ENCODE measurements around the gene COG5.
"Not testable (repeated sequence)": the region's sequence is repeated elsewhere in the genome, so short reads cannot be mapped to it uniquely, and the experiment has no call there.

COG5 gene

DNA sequence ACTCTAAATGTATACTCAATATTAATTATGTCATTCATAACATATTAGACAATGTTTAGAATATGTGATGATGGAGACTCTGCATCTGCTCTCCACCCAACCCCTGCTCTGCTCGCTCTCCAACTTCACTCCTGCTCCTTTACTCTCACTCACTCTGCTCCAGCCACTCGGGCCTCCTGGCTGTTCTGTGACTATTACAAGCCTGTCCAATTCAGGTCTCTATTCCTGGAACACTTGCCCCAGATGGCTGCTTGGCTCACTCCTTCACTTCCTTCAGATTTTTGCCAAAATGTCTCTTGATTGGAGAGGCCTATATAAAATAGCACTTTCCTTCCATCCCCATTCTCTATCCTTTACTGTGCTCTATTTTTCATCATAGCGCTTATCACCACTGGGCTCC lies 310.1 kb downstream of the COG5 start:
- Histone ChIP-seq H2AFZ (ENCODE audit: low read depth) (no peak overlapping the region), H3K36me3 (ENCODE audit: insufficient read depth) (no peaks in the 10 kb centered on the region), H3K27ac (no peak overlapping the region), H3K79me2 (ENCODE audit: insufficient read depth, low read depth) (no peaks in the 10 kb centered on the region), H4K20me1 (ENCODE audit: insufficient read depth) (no peaks in the 10 kb centered on the region), H3K4me2 (no peak overlapping the region), H3K9ac (no peak overlapping the region), H3K4me3 (IDR thresholded peaks at IDR 0.05; ENCODE audit: insufficient read depth, low read depth, low read length) (no peak overlapping the region), H3K4me1 (ENCODE audit: low read depth, poor library complexity, severe bottlenecking) (no peaks in the 10 kb centered on the region), H3K27me3 (ENCODE audit: insufficient read depth, low read depth) (no peaks in the 10 kb centered on the region)
- TF ChIP-seq, protein P1, sequence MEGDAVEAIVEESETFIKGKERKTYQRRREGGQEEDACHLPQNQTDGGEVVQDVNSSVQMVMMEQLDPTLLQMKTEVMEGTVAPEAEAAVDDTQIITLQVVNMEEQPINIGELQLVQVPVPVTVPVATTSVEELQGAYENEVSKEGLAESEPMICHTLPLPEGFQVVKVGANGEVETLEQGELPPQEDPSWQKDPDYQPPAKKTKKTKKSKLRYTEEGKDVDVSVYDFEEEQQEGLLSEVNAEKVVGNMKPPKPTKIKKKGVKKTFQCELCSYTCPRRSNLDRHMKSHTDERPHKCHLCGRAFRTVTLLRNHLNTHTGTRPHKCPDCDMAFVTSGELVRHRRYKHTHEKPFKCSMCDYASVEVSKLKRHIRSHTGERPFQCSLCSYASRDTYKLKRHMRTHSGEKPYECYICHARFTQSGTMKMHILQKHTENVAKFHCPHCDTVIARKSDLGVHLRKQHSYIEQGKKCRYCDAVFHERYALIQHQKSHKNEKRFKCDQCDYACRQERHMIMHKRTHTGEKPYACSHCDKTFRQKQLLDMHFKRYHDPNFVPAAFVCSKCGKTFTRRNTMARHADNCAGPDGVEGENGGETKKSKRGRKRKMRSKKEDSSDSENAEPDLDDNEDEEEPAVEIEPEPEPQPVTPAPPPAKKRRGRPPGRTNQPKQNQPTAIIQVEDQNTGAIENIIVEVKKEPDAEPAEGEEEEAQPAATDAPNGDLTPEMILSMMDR (conservative IDR thresholded peaks at IDR 0.05; ENCODE audit: low read depth, low read length) = no peak

DNA sequence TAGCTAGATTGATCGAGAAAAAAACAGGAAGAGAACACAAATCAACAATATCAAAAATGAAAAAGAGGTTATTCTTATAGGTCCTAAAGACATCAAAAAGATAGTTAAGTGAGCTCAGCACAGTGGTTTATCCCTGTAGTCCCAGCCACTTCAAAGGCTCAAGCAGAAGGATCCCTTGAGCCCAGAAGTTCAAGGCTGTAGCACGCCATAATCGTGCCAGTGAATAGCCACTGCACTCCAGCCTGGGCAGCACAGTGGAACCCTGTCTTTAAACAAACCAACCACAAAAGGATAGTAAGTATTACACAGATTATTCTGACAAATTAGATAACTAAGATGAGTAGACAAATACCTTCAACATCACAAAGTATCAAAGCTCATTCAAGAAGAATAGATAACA lies 311.8 kb downstream of the COG5 start:
- Histone ChIP-seq H3K27ac (no peak overlapping the region), H3K79me2 (ENCODE audit: insufficient read depth, low read depth) (no peaks in the 10 kb centered on the region), H3K9ac (no peak overlapping the region), H3K27me3 (ENCODE audit: insufficient read depth, low read depth) (no peaks in the 10 kb centered on the region), H3K36me3 (ENCODE audit: insufficient read depth) (no peaks in the 10 kb centered on the region), H4K20me1 (ENCODE audit: insufficient read depth) (no peaks in the 10 kb centered on the region), H3K4me3 (IDR thresholded peaks at IDR 0.05; ENCODE audit: insufficient read depth, low read depth, low read length) (no peak overlapping the region), H3K4me2 (no peak overlapping the region), H3K4me1 (ENCODE audit: low read depth, poor library complexity, severe bottlenecking) (no peaks in the 10 kb centered on the region), H2AFZ (ENCODE audit: low read depth) (no peak overlapping the region)
- TF ChIP-seq, protein P1 (conservative IDR thresholded peaks at IDR 0.05; ENCODE audit: low read depth, low read length) = no peak

DNA sequence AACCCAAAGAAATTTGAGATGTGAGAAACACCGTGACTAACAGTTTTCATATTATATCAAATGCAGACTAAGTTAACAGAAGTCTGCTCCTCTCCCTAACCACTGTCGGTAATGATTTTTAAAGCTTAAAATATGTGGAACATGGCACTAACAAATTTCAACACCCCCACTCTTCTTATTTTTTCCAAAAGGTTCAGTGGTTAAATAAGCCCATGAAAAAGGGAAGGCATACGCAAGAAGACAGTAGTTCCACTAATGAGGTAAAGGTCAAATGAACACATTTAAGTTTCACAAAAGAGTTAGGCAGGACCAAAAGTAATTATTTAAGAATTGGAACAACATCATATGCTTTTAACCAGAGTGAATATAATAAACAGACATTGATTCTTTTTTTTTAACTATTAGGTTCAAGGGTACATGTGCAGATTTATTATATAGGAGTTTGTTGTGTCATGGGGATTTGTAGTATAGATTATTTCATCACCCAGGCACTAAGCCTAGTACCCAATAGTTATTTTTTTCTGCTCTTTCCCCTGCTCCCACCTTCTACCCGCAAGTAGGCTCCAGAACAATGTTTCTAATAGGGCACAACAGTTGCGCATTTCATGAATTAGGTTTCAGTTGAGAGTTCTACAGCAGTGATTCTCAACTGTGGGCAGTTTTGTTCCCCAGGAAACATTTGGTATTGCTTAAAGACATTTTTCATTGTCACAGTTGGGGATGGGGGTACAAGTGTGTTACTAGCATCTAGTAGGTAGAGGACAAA lies 315.0 kb downstream of the COG5 start:
- H3K36me3 ChIP-seq (ENCODE audit: insufficient read depth) = no peaks in the 10 kb centered on the region
- no peak overlapping the region for H3K4me2 ChIP-seq
- H2AFZ ChIP-seq (ENCODE audit: low read depth) = no peak overlapping the region
- H3K9ac ChIP-seq = no peak overlapping the region
- no peaks in the 10 kb centered on the region for H4K20me1 ChIP-seq (ENCODE audit: insufficient read depth)
- H3K4me1 ChIP-seq (ENCODE audit: low read depth, poor library complexity, severe bottlenecking) = no peaks in the 10 kb centered on the region
- TF ChIP-seq, protein P1 (conservative IDR thresholded peaks at IDR 0.05; ENCODE audit: low read depth, low read length) = no peak
- no peak overlapping the region for H3K4me3 ChIP-seq (IDR thresholded peaks at IDR 0.05; ENCODE audit: insufficient read depth, low read depth, low read length)
- no peaks in the 10 kb centered on the region for H3K27me3 ChIP-seq (ENCODE audit: insufficient read depth, low read depth)
- no peak overlapping the region for H3K27ac ChIP-seq
- no peaks in the 10 kb centered on the region for H3K79me2 ChIP-seq (ENCODE audit: insufficient read depth, low read depth)

DNA sequence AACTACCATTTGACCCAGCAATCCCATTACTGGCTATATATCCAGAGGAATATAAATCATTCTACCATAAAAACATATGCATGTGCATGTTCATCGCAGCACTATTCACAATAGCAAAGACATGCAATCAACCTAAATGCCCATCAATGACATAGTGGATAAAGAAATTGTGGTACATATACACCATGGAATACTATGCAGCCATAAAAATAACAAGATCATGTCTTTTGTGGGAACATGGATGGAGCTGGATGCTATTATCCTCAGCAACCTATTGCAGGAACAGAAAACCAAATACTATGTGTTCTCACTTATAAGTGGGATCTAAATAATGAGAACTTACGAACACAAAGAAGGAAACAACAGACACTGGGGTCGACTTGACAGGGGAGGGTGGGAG lies 316.9 kb downstream of the COG5 start:
- H3K9ac ChIP-seq; H2AFZ ChIP-seq (ENCODE audit: low read depth); H3K27me3 ChIP-seq (ENCODE audit: insufficient read depth, low read depth); H3K4me1 ChIP-seq (ENCODE audit: low read depth, poor library complexity, severe bottlenecking); H3K79me2 ChIP-seq (ENCODE audit: insufficient read depth, low read depth); H3K27ac ChIP-seq; H3K36me3 ChIP-seq (ENCODE audit: insufficient read depth); H3K4me3 ChIP-seq (IDR thresholded peaks at IDR 0.05; ENCODE audit: insufficient read depth, low read depth, low read length); H4K20me1 ChIP-seq (ENCODE audit: insufficient read depth); H3K4me2 ChIP-seq: not testable (repeated sequence)

DNA sequence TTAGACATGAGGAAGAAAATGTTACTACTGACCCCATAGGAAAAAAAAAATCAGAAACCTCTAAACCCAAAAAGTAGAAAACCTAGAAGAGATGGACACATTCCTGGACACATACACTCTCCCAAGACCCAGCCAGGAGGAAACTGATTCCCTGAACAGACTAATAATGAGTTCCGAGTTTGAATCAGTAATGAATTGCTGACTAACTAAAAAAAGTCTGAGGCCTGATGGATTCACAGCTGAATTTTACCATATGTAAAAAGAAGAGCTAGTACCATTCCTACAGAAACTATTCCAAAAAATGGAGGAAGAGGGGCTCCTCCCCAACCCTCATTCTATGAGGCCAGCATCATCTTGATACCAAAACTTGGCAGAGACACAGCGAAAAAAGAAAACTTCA lies 319.1 kb downstream of the COG5 start:
- no peaks in the 10 kb centered on the region for H3K36me3 ChIP-seq (ENCODE audit: insufficient read depth)
- H3K27me3 ChIP-seq (ENCODE audit: insufficient read depth, low read depth) = no peaks in the 10 kb centered on the region
- H3K27ac ChIP-seq = no peak overlapping the region
- TF ChIP-seq, protein P1 (conservative IDR thresholded peaks at IDR 0.05; ENCODE audit: low read depth, low read length) = no peak
- no peaks in the 10 kb centered on the region for H3K79me2 ChIP-seq (ENCODE audit: insufficient read depth, low read depth)
- H4K20me1 ChIP-seq (ENCODE audit: insufficient read depth) = no peaks in the 10 kb centered on the region
- H3K4me3 ChIP-seq (IDR thresholded peaks at IDR 0.05; ENCODE audit: insufficient read depth, low read depth, low read length) = no peak overlapping the region
- no peak overlapping the region for H3K9ac ChIP-seq
- H2AFZ ChIP-seq (ENCODE audit: low read depth) = no peak overlapping the region
- no peak overlapping the region for H3K4me2 ChIP-seq
- H3K4me1 ChIP-seq (ENCODE audit: low read depth, poor library complexity, severe bottlenecking) = no peaks in the 10 kb centered on the region

Data from KMS-11 (cell line).